Activated T-cell treated with anti-CD3 and anti-CD28 coated beads for 24 hours (primary cell): Measurements from ENCODE around the gene PRR14.
"Not testable (repeated sequence)": the region's sequence is repeated elsewhere in the genome, so short reads cannot be mapped to it uniquely, and the experiment has no call there.

ENCODE experiments used
- DNase-seq: peaks from one replicate; pipeline ENCODE4 v3.0.0-alpha.2; 2020; ENCODE audit warnings: low read depth

Gene PRR14

GRCh38 chr16:30692396-30693064 is 41.8 kb downstream of the PRR14 start:
- DNase-seq: no peak

- DNase-seq: no peak
Measured at GRCh38 chr16:30694926-30695693, 44.4 kb downstream of the PRR14 start.

DNA sequence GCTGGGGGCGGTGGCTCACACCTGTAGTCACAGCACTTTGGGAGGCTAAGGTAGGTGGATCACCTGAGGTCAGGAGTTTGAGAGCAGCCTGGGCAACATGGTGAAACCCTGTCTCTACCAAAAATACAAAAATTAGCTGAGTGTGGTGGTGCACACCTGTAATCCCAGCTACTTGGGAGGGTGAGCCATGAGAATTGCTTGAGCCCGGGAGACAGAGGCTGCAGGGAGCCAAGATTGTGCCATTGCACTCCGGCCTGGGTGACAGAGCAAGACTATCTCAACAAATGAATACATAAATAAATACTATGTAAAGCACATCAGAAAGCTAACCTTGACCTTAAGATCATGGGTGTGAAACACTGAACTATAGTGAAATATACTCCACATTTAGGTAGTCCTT is 45.9 kb downstream of the PRR14 start:
- DNase-seq: not testable (repeated sequence)

DNA sequence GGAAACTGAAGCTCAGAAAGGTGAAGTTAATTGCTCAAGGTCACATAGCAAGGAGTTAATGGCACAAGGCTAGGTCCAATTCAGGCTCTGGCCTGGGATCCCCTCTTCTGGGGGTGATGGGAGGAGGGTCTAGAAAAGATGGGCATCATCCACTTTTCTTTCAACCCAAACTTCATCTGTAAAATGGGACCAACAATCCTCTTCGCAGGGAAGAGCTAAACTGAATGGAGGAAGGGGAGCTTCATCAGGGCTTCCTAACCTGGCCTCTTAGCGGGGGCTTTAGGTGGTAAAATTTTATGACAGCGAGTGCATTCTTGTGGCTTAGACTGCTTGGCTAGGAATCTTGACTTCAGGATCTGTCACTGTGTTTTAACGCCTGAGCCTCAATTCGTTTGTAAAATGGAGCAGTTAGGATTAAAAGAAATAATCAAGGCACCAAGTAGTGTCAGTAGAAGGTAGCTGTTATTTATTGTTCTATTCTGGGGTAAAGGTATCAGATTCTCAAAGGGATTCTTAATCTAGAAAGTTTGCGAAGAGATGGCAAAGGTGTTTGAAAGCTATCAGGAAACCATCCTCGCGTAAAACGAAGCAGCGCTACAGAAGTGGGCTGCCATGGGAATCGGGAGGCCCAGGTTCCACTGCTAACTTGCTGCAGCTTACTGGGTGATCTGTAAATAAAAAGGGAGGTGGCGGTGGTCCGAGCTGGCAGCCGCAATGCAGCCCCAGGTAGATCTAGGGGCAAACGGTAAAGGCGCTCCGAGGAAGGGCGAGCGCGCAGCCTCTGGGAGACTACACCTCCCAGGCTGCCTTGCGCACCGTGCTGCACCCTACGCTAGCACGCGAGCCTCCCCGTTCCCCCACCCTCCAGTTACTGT is 46.7 kb downstream of the PRR14 start:
- DNase-seq: no peak

- DNase-seq: peak; percentile 99
Measured at GRCh38 chr16:30698139-30698815, 47.5 kb downstream of the PRR14 start.

- DNase-seq: peak; percentile 80
Measured at GRCh38 chr16:30698816-30699614, 48.3 kb downstream of the PRR14 start, which contains the start of gene SRCAP. TSS of gene SRCAP (plus strand) at chr16:30699171. CDS start at chr16:30700825, 1,654 bp downstream.

DNA sequence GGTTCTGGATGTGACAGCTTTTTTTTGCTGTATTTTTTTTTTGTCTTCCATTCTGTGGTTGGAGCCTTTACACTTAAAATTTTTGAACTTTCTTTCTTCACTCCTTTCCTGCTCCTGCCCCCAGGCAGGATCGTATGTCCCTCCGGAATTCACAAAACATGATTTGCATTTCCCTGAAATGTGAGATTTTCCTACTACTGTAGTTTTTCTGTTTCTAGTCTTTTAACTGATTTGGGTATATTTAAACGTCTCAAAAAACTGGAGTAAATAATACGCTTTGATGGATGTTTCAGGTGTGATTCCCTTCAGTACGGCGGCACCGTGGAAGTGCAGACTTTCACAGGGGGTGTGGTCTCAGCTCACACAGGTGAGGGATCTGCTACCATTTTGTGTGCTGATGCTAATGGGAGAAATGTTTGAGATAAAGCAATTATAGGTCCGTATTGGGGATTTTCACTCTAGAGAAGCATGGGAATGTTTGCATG is 48.9 kb downstream of the PRR14 start:
- no peak for DNase-seq

GRCh38 chr16:30700491-30700890 is 49.7 kb downstream of the PRR14 start:
- no peak for DNase-seq

DNA sequence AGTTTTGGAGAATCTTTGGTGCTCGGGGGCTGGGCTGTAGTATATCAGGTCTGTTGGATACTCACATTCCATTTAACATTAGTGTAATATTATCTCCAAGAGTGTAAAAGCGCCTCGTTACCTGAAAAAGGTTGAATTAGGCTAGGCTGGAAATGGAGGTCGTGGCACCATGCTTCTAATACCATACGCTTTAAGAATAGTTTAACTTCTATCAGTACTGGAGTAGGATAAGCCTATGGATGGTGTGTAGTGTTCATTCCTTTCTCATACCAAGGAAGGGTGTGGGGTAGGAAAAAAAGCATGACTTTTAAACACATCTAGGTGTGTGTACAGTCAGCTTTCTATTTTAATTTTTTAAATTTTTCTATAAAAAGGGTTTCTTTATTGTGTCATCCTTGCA is 50.2 kb downstream of the PRR14 start:
- DNase-seq: no peak

DNA sequence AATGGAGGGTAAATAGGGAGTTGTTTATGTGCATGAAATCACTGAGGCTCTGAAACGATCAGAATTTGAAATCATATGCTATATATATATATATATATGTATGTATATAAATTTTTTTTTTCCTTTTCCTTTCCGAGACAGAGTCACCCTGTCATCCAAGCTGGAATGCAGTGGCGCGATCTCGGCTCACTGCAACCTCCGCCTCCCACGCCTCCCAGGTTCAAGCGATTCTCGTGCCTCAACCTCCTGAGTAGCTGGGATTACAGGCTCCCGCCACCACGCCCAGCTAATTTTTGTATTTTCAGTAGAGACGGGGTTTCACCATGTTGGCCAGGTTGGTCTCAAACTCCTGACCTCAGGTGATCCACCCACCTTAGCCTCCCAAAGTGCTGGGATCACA is 52.3 kb downstream of the PRR14 start:
- DNase-seq: not testable (repeated sequence)

- DNase-seq: no peak
Measured at GRCh38 chr16:30703971-30704370, 53.2 kb downstream of the PRR14 start.
